Ascending aorta (tissue), 2 donors: ENCODE data around the gene AKT1S1. TPM values are rescaled to one million over a fixed set of nuclear protein-coding genes. Genes with fewer than 3 reads are reported as not detected.

ENCODE experiments used
- DNase-seq, 2 donors: peaks; one replicate each; pipeline ENCODE4 v3.0.0-alpha.2; 2019; ENCODE audit warnings: low spot score in 2 of 2
- H3K27ac ChIP-seq, 2 donors: fragments of 200-600 bp; sonication (generic); one replicate each; pipeline ENCODE4 v1.5.1; 2016 to 2017; ENCODE audit warnings: mild to moderate bottlenecking in 1 of 2
- H3K27me3 ChIP-seq: fragments of 200-600 bp; sonication (generic); one replicate; pipeline ENCODE4 v1.5.1; 2017
- H3K36me3 ChIP-seq, 2 donors: fragments of 200-600 bp; sonication (generic); one replicate each; pipeline ENCODE4 v1.5.1; 2016
- H3K4me1 ChIP-seq, 2 donors: fragments of 200-600 bp; sonication (generic); one replicate each; pipeline ENCODE4 v1.5.1; 2016 to 2017; ENCODE audit warnings: mild to moderate bottlenecking in 1 of 2
- H3K4me3 ChIP-seq, 2 donors: fragments of 200-600 bp; sonication (generic); one replicate each; pipeline ENCODE4 v1.5.1; 2016 to 2017; ENCODE audit warnings: mild to moderate bottlenecking in 1 of 2
- H3K9me3 ChIP-seq, 2 donors: fragments of 200-600 bp; sonication (generic); one replicate each; pipeline ENCODE4 v1.5.1; 2016
- intact Hi-C: fragments of 100-400 bp; cut with DNase I; formaldehyde crosslinking; loops from one replicate; pipeline ENCODE4 v1.15.1; 2023
- total RNA-seq: library from RNA; depleted of rRNA; stranded (reverse); fragments of >200 nt; gene quantifications from one replicate; pipeline ENCODE4 v1.1.0, GENCODE V29; 2016
- TF ChIP-seq, protein P1 (sequence below), 3 experiments: fragments of 200-600 bp in 2 of 3; fragments of 450-650 bp in 1 of 3; sonication (generic) in 2 of 3; IDR thresholded peaks; one replicate each; pipeline ENCODE4 v1.5.1; 2016 to 2019; ENCODE audit warnings: antibody characterized with exemption in 3 of 3, mild to moderate bottlenecking in 1 of 3, moderate library complexity in 1 of 3

AKT1S1 gene
- total RNA-seq, 1 donor from 2014 or later = 12.8 TPM

DNA sequence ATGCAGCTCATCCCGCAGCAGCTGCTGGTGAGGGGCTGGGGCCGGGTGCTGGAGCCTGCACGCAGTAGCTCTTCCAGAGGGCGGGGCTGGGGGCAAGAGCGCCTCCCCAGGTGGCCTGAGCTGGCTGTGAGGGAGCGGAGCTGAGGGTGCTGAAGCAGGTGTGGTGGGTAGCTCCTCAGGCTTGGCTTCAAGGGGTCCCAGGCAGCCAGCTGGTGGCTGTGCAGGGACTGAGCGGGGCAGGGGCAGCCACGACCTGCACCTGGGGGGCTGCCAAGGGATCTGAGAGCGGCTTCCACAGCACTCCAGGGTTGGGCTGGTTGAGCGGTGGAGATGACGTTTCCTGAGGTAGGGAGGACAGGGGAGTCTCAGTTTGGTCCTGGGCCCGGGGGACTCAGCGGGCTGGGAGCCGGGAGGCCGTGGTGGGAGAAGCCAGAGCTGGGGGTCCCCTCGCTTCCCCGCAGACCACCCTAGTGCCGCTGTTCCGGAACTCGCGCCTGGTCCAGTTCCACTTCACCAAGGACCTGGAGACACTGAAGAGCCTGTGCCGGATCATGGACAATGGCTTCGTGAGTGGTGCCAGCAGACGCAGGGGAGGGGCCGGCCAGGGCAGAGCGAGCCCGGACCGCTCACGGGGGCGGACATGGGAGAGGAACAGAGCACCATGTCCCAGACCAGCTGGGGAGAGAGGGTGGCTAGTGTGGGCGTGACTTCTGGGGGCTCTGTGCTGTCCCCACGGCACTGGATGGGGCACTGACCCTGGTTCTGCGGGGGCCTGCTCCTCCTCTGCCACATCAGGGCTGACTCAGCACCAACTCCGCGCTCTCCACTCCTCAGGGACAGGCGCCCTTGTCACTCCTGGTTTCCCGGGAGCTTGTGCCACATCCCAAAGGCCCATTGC is 18.8 kb downstream of the AKT1S1 start:
- intact Hi-C loops = loop anchor here (10.0 kb wide), 1 partner anchor 1224 kb away; the partner anchor contains the start of gene DBP

GRCh38 chr19:49857838-49858087 is 19.4 kb downstream of the AKT1S1 start:
- peaks cover 0 to 1% of the 10 kb centered on the region in 2 donors for H3K4me1 ChIP-seq
- H3K27me3 ChIP-seq = no peaks in the 10 kb centered on the region
- H3K27ac ChIP-seq = no peak overlapping the region
- no peak for DNase-seq
- no peaks in the 10 kb centered on the region for H3K9me3 ChIP-seq
- intact Hi-C loops = loop anchor here (10.0 kb wide), 1 partner anchor 1223 kb away; the partner anchor contains the start of gene DBP
- peaks cover 69 to 79% of the 10 kb centered on the region in 2 donors for H3K36me3 ChIP-seq
- no peak overlapping the region for H3K4me3 ChIP-seq
- TF ChIP-seq, protein P1, sequence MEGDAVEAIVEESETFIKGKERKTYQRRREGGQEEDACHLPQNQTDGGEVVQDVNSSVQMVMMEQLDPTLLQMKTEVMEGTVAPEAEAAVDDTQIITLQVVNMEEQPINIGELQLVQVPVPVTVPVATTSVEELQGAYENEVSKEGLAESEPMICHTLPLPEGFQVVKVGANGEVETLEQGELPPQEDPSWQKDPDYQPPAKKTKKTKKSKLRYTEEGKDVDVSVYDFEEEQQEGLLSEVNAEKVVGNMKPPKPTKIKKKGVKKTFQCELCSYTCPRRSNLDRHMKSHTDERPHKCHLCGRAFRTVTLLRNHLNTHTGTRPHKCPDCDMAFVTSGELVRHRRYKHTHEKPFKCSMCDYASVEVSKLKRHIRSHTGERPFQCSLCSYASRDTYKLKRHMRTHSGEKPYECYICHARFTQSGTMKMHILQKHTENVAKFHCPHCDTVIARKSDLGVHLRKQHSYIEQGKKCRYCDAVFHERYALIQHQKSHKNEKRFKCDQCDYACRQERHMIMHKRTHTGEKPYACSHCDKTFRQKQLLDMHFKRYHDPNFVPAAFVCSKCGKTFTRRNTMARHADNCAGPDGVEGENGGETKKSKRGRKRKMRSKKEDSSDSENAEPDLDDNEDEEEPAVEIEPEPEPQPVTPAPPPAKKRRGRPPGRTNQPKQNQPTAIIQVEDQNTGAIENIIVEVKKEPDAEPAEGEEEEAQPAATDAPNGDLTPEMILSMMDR (IDR thresholded peaks at IDR 0.05) = no peak

More for the DNA sequence above, 18.8 kb downstream of the AKT1S1 start:
- Histone ChIP-seq H3K9me3 (no peaks in the 10 kb centered on the region), H3K27me3 (no peaks in the 10 kb centered on the region), H3K4me3 (no peak overlapping the region), H3K27ac (peak overlapping the region in 1 of 2 donors; percentile 29), H3K4me1 (no peaks in the 10 kb centered on the region), H3K36me3 (peaks cover 70 to 85% of the 10 kb centered on the region in 2 donors)
- TF ChIP-seq, protein P1 (IDR thresholded peaks at IDR 0.05) = no peak
- DNase-seq = no peak

GRCh38 chr19:49857061-49857837 is 19.9 kb downstream of the AKT1S1 start:
- Histone ChIP-seq H3K4me1 (peaks cover 1 to 6% of the 10 kb centered on the region in 2 donors), H3K27ac (no peak overlapping the region)

DNA sequence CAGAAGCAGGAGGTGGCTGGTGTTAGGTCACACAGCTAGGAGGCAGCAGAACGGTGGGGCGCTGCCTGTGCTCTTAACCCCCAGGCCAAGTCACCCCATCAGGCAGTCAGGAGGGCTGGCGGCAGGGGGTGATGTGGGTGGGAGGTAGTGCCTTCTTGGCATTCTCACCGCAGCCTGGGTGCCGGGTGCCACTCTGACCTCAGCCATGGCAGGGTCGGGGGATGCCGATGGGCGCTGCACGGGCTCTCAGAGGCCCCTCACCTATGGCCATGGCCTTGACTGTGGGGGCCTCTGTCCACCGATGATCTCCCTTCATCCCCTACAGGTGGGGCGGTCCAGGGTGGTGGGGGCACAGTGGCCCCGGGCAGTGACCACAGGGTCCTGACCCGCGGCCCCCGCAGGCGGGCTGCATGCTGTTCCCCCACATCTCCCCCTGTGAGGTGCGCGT is 20.6 kb downstream of the AKT1S1 start:
- Histone ChIP-seq H3K4me1 (peaks cover 4 to 10% of the 10 kb centered on the region in 2 donors), H3K27ac (no peak overlapping the region), H3K4me3 (no peak overlapping the region), H3K27me3 (no peaks in the 10 kb centered on the region), H3K36me3 (peaks cover 58 to 72% of the 10 kb centered on the region in 2 donors), H3K9me3 (no peaks in the 10 kb centered on the region)
- TF ChIP-seq, protein P1 (IDR thresholded peaks at IDR 0.05) = no peak
- intact Hi-C loops = loop anchor here (10.0 kb wide), 1 partner anchor 1222 kb away; the partner anchor contains the start of gene DBP
- DNase-seq = no peak

More at GRCh38 chr19:49857061-49857837, 19.9 kb downstream of the AKT1S1 start:
- Histone ChIP-seq H3K9me3 (no peaks in the 10 kb centered on the region), H3K36me3 (peaks cover 64 to 78% of the 10 kb centered on the region in 2 donors), H3K4me3 (no peak overlapping the region), H3K27me3 (no peaks in the 10 kb centered on the region)
- no peak for DNase-seq
- TF ChIP-seq, protein P1 (IDR thresholded peaks at IDR 0.05) = no peak
- intact Hi-C loops = loop anchor here (10.0 kb wide), 1 partner anchor 1222 kb away; the partner anchor contains the start of gene DBP

GRCh38 chr19:49855676-49856573 is 21.2 kb downstream of the AKT1S1 start:
- H3K4me3 ChIP-seq = no peak overlapping the region
- TF ChIP-seq, protein P1 (IDR thresholded peaks at IDR 0.05) = no peak
- no peaks in the 10 kb centered on the region for H3K9me3 ChIP-seq
- peaks cover 4 to 10% of the 10 kb centered on the region in 2 donors for H3K4me1 ChIP-seq
- peaks cover 52 to 65% of the 10 kb centered on the region in 2 donors for H3K36me3 ChIP-seq
- no peak for DNase-seq
- no peak overlapping the region for H3K27ac ChIP-seq
- intact Hi-C loops = loop anchor here (10.0 kb wide), 1 partner anchor 1221 kb away; the partner anchor contains the start of gene DBP
- H3K27me3 ChIP-seq = no peaks in the 10 kb centered on the region
